ENCODE data around the gene DIS3L2.

DNA sequence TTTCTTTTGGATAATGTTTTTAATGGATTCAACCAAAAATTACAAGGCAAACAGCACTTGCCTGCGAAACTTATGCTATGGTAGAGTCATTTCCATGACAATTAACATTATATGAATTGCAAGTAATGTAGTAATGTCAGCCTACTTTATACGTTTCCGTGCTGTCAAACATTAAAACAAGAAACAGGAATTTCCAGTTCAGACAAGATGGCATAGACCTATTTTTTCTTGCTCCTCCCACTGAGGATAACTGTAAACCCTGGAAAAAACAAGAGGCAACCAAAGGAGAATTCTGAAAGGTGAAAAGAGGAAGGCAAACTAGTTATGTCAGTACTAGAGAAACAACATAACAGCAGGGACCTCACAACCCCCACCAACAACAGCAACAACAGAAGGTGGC, 170.7 kb downstream of the DIS3L2 start:
- TF ChIP-seq, protein P1, sequence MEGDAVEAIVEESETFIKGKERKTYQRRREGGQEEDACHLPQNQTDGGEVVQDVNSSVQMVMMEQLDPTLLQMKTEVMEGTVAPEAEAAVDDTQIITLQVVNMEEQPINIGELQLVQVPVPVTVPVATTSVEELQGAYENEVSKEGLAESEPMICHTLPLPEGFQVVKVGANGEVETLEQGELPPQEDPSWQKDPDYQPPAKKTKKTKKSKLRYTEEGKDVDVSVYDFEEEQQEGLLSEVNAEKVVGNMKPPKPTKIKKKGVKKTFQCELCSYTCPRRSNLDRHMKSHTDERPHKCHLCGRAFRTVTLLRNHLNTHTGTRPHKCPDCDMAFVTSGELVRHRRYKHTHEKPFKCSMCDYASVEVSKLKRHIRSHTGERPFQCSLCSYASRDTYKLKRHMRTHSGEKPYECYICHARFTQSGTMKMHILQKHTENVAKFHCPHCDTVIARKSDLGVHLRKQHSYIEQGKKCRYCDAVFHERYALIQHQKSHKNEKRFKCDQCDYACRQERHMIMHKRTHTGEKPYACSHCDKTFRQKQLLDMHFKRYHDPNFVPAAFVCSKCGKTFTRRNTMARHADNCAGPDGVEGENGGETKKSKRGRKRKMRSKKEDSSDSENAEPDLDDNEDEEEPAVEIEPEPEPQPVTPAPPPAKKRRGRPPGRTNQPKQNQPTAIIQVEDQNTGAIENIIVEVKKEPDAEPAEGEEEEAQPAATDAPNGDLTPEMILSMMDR (IDR thresholded peaks at IDR 0.05 in 4 of 5, conservative IDR thresholded peaks at IDR 0.05 in 1 of 5): no peak
- no peak for TF ChIP-seq POLR2A (IDR thresholded peaks at IDR 0.05)

Data from gastrocnemius medialis (tissue), 4 donors.